HEK293 (cell line): ENCODE results near the gene TNPO3.
A peak's percentile ranks its signal among the peaks of the same experiment; 100 is the strongest.

Source experiments
- CTCF ChIA-PET: fragments of 350-600 bp; formaldehyde crosslinking; extraction: SDS; loops from one replicate; lab custom pipeline; 2021; ENCODE audit warnings: antibody characterized with exemption; lab: Yijun Ruan, JAX
- POLR2A ChIA-PET: fragments of 300-600 bp; formaldehyde crosslinking; extraction: SDS; loops from one replicate; lab custom pipeline; 2020; ENCODE audit warnings: antibody characterized with exemption, inconsistent platforms; lab: Yijun Ruan, JAX
- H3K27ac ChIP-seq: fragments of 200-500 bp; sonication (Bioruptor generic); 2 replicates; pipeline ENCODE4 v1.5.1; 2014; ENCODE audit warnings: low read depth, low read length, control low read depth, inconsistent platforms; ENCODE audit errors: extremely low read depth
- H3K36me3 ChIP-seq, 2 experiments: fragments of 200-500 bp in 1 of 2; sonication (Bioruptor generic) in 1 of 2; 1 replicate in 1 of 2; 2 replicates in 1 of 2; pipeline ENCODE4 v1.5.1; 2014 to 2017; ENCODE audit warnings: inconsistent platforms in 2 of 2, low read length in 2 of 2; ENCODE audit not compliant: control insufficient read depth in 2 of 2, insufficient read depth in 1 of 2
- H3K4me1 ChIP-seq: fragments of 200-500 bp; sonication (Bioruptor generic); 2 replicates; pipeline ENCODE4 v1.5.1; 2014; ENCODE audit warnings: mild to moderate bottlenecking, low read length, inconsistent platforms; ENCODE audit not compliant: control insufficient read depth, insufficient read depth
- H3K4me3 ChIP-seq: 2 replicates; pipeline ENCODE4 v1.5.1; 2011; ENCODE audit warnings: low read depth, mild to moderate bottlenecking, control low read depth, low read length, moderate library complexity
- H3K9me3 ChIP-seq: fragments of 200-500 bp; sonication (Bioruptor generic); 2 replicates; pipeline ENCODE4 v1.5.1; 2014; ENCODE audit warnings: low read depth, low read length, inconsistent platforms; ENCODE audit not compliant: control insufficient read depth, insufficient read depth
- FEZF1 ChIP-seq: fragments of 450-650 bp; formaldehyde crosslinking; IDR thresholded peaks from 2 replicates; pipeline ENCODE4 v1.5.1; 2016; ENCODE audit warnings: missing biosample characterization, missing genetic modification characterization
- HIC1 ChIP-seq: fragments of 450-650 bp; formaldehyde crosslinking; IDR thresholded peaks from 2 replicates; pipeline ENCODE4 v1.5.1; 2016; ENCODE audit warnings: missing biosample characterization, missing genetic modification characterization
- INSM2 ChIP-seq: fragments of 450-650 bp; formaldehyde crosslinking; IDR thresholded peaks from 2 replicates; pipeline ENCODE4 v1.5.1; 2016; ENCODE audit warnings: missing biosample characterization, missing genetic modification characterization
- KLF9 ChIP-seq: fragments of 450-650 bp; formaldehyde crosslinking; IDR thresholded peaks from 2 replicates; pipeline ENCODE4 v1.5.1; 2016; ENCODE audit warnings: missing biosample characterization, missing genetic modification characterization, low read depth
- PRDM1 ChIP-seq: fragments of 450-650 bp; formaldehyde crosslinking; IDR thresholded peaks from 2 replicates; pipeline ENCODE4; 2016; ENCODE audit warnings: missing biosample characterization, missing genetic modification characterization
- SCRT2 ChIP-seq: fragments of 450-650 bp; formaldehyde crosslinking; IDR thresholded peaks from 2 replicates; pipeline ENCODE4 v1.5.1; 2016; ENCODE audit warnings: missing biosample characterization, missing genetic modification characterization
- YY2 ChIP-seq: fragments of 450-650 bp; formaldehyde crosslinking; IDR thresholded peaks from 2 replicates; pipeline ENCODE4 v1.5.1; 2016; ENCODE audit warnings: missing biosample characterization, missing genetic modification characterization
- ZBTB20 ChIP-seq: fragments of 450-650 bp; formaldehyde crosslinking; IDR thresholded peaks from 2 replicates; pipeline ENCODE4 v1.5.1; 2016; ENCODE audit warnings: missing biosample characterization, missing genetic modification characterization
- ZEB2 ChIP-seq: fragments of 450-650 bp; formaldehyde crosslinking; IDR thresholded peaks from 2 replicates; pipeline ENCODE4 v1.5.1; 2016; ENCODE audit warnings: missing biosample characterization, missing genetic modification characterization
- ZNF146 ChIP-seq: fragments of 450-650 bp; formaldehyde crosslinking; IDR thresholded peaks from 2 replicates; pipeline ENCODE4 v1.5.1; 2016; ENCODE audit warnings: missing biosample characterization, missing genetic modification characterization
- ZNF148 ChIP-seq: fragments of 450-650 bp; formaldehyde crosslinking; IDR thresholded peaks from 2 replicates; pipeline ENCODE4 v1.5.0; 2017; ENCODE audit warnings: missing biosample characterization, missing genetic modification characterization, borderline replicate concordance
- ZNF157 ChIP-seq: fragments of 450-650 bp; formaldehyde crosslinking; IDR thresholded peaks from 2 replicates; pipeline ENCODE4 v1.5.1; 2016; ENCODE audit warnings: missing biosample characterization, missing genetic modification characterization
- ZNF2 ChIP-seq: fragments of 450-650 bp; formaldehyde crosslinking; IDR thresholded peaks from 2 replicates; pipeline ENCODE4 v1.5.1; 2016; ENCODE audit warnings: missing biosample characterization, missing genetic modification characterization
- ZNF202 ChIP-seq: fragments of 450-650 bp; formaldehyde crosslinking; IDR thresholded peaks from 2 replicates; pipeline ENCODE4 v1.5.1; 2016; ENCODE audit warnings: missing biosample characterization, missing genetic modification characterization, borderline replicate concordance
- ZNF248 ChIP-seq: fragments of 450-650 bp; formaldehyde crosslinking; IDR thresholded peaks from 2 replicates; pipeline ENCODE4 v1.5.1; 2017; ENCODE audit warnings: missing biosample characterization, missing genetic modification characterization
- ZNF274 ChIP-seq, 2 experiments: fragments of 200-500 bp in 1 of 2; fragments of 450-650 bp in 1 of 2; sonication (Bioruptor generic) in 1 of 2; formaldehyde crosslinking in 1 of 2; IDR thresholded peaks; 2 replicates each; pipeline versions ENCODE4 v1.5.1 to v1.6.1; 2014 to 2016; ENCODE audit warnings: borderline replicate concordance in 1 of 2, inconsistent platforms in 1 of 2, low read length in 1 of 2, missing biosample characterization in 1 of 2, missing genetic modification characterization in 1 of 2
- ZNF292 ChIP-seq: fragments of 450-650 bp; formaldehyde crosslinking; IDR thresholded peaks from 2 replicates; pipeline ENCODE4 v1.5.1; 2016; ENCODE audit warnings: low read depth, missing biosample characterization, missing genetic modification characterization, borderline replicate concordance
- ZNF335 ChIP-seq: fragments of 450-650 bp; formaldehyde crosslinking; conservative IDR thresholded peaks from 2 replicates; pipeline ENCODE4 v1.5.1; 2016; ENCODE audit warnings: missing biosample characterization, missing genetic modification characterization
- ZNF514 ChIP-seq: fragments of 450-650 bp; formaldehyde crosslinking; IDR thresholded peaks from 2 replicates; pipeline ENCODE4 v1.5.1; 2016; ENCODE audit warnings: missing biosample characterization, missing genetic modification characterization
- ZNF776 ChIP-seq: fragments of 450-650 bp; formaldehyde crosslinking; IDR thresholded peaks from 2 replicates; pipeline ENCODE4 v1.5.0; 2017; ENCODE audit warnings: missing biosample characterization, missing genetic modification characterization, borderline replicate concordance
- TF ChIP-seq, protein P1 (sequence below): fragments of 450-650 bp; formaldehyde crosslinking; IDR thresholded peaks from 2 replicates; pipeline ENCODE4 v1.5.1; 2016; ENCODE audit warnings: missing biosample characterization, missing genetic modification characterization, low read depth
- TF ChIP-seq, protein P2 (sequence below): fragments of 450-650 bp; formaldehyde crosslinking; IDR thresholded peaks from 2 replicates; pipeline ENCODE4 v1.5.1; 2016; ENCODE audit warnings: missing biosample characterization, missing genetic modification characterization
- TF ChIP-seq, protein P3 (sequence below): fragments of 450-650 bp; formaldehyde crosslinking; IDR thresholded peaks from 2 replicates; pipeline ENCODE4 v1.5.1; 2016; ENCODE audit warnings: missing biosample characterization, missing genetic modification characterization

The TNPO3 gene

DNA sequence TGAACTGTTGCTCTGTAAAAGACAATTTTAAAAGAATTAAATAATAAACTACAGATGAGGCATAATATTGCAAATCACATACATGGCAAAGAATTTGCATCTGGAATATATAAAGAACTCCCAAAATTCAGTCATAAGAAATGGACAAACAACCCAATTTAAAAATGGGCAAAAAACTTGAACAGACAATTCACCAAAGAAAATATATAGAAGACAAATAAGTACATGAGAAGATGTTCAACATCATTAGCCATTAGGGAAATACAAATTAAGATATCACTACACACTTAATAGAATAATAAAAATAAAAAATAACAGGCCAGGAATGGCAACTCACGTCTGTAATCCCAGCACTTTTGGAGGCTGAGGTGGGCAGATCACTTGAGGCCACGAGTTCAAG lies 22.0 kb upstream of the TNPO3 start:
- Histone ChIP-seq H3K4me1 (no peaks in the 10 kb centered on the region), H3K9me3 (no peaks in the 10 kb centered on the region), H3K36me3 (no peaks in the 10 kb centered on the region), H3K27ac (no peak overlapping the region), H3K4me3 (no peak overlapping the region)
- ChIA-PET POLR2A (no interaction called here), CTCF (interaction anchor here (4.8 kb wide), 1 partner anchor 15 kb away, joined by 18 read pairs; no protein-coding TSS in a partner anchor)
- TF ChIP-seq ZNF2 (tag by site-specific recombination) (no peak), ZBTB20 (tag by site-specific recombination) (no peak), ZNF157 (no peak), ZNF335 (tag by site-specific recombination) (no peak), KLF9 (tag by site-specific recombination) (no peak), ZNF514 (no peak), ZNF292 (tag by site-specific recombination) (no peak), INSM2 (tag by site-specific recombination) (no peak), ZNF248 (tag by site-specific recombination) (no peak), PRDM1 (tag by site-specific recombination) (no peak), YY2 (tag by site-specific recombination) (no peak), ZNF202 (no peak), ZNF776 (tag by site-specific recombination) (no peak), HIC1 (tag by site-specific recombination) (no peak), SCRT2 (tag by site-specific recombination) (no peak), ZEB2 (no peak)
- TF ChIP-seq, protein P1, sequence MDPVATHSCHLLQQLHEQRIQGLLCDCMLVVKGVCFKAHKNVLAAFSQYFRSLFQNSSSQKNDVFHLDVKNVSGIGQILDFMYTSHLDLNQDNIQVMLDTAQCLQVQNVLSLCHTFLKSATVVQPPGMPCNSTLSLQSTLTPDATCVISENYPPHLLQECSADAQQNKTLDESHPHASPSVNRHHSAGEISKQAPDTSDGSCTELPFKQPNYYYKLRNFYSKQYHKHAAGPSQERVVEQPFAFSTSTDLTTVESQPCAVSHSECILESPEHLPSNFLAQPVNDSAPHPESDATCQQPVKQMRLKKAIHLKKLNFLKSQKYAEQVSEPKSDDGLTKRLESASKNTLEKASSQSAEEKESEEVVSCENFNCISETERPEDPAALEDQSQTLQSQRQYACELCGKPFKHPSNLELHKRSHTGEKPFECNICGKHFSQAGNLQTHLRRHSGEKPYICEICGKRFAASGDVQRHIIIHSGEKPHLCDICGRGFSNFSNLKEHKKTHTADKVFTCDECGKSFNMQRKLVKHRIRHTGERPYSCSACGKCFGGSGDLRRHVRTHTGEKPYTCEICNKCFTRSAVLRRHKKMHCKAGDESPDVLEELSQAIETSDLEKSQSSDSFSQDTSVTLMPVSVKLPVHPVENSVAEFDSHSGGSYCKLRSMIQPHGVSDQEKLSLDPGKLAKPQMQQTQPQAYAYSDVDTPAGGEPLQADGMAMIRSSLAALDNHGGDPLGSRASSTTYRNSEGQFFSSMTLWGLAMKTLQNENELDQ (tag by site-specific recombination), result no peak

DNA sequence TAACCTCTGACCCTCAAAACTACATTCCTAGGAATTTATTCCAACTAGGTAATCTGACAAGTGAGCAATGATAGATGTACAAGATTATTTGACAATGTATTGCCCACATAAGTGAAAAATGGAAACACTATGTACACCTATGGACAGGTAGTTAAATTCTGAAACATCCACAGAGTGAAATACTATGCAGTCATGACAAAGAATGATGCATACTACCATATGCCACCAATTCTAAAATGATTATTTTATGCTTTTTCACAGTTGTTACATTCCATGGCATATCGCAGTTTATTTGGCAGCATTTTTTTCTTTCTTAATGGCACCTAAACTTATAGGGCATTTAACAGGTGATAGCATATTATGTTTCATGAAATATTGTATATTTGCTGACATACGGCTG lies 20.1 kb upstream of the TNPO3 start:
- H3K4me1 ChIP-seq, result no peaks in the 10 kb centered on the region
- no peaks in the 10 kb centered on the region for H3K36me3 ChIP-seq
- H3K27ac ChIP-seq, result no peak overlapping the region
- POLR2A ChIA-PET, result no interaction called here
- H3K9me3 ChIP-seq, result no peaks in the 10 kb centered on the region
- CTCF ChIA-PET, result no interaction called here
- H3K4me3 ChIP-seq, result no peak overlapping the region
- TF ChIP-seq ZNF274 (IDR thresholded peaks at IDR 0.05; ENCODE audit: low read length), result no peak
- TF ChIP-seq ZNF274 (tag by site-specific recombination; IDR thresholded peaks at IDR 0.05; ENCODE audit: borderline replicate concordance), result no peak
- TF ChIP-seq, protein P2, sequence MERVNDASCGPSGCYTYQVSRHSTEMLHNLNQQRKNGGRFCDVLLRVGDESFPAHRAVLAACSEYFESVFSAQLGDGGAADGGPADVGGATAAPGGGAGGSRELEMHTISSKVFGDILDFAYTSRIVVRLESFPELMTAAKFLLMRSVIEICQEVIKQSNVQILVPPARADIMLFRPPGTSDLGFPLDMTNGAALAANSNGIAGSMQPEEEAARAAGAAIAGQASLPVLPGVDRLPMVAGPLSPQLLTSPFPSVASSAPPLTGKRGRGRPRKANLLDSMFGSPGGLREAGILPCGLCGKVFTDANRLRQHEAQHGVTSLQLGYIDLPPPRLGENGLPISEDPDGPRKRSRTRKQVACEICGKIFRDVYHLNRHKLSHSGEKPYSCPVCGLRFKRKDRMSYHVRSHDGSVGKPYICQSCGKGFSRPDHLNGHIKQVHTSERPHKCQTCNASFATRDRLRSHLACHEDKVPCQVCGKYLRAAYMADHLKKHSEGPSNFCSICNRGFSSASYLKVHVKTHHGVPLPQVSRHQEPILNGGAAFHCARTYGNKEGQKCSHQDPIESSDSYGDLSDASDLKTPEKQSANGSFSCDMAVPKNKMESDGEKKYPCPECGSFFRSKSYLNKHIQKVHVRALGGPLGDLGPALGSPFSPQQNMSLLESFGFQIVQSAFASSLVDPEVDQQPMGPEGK, result no peak
- TF ChIP-seq ZNF148, result no peak
- TF ChIP-seq ZNF146, result peak; percentile 73
- TF ChIP-seq, protein P3, sequence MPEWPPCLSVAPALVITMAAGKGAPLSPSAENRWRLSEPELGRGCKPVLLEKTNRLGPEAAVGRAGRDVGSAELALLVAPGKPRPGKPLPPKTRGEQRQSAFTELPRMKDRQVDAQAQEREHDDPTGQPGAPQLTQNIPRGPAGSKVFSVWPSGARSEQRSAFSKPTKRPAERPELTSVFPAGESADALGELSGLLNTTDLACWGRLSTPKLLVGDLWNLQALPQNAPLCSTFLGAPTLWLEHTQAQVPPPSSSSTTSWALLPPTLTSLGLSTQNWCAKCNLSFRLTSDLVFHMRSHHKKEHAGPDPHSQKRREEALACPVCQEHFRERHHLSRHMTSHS (tag by site-specific recombination), result no peak
- no peak for TF ChIP-seq FEZF1 (tag by site-specific recombination)
